K562 (cell line): ENCODE measurements around the gene KRT75. TPM values are rescaled to one million over a fixed set of nuclear protein-coding genes. Genes with fewer than 3 reads are reported as not detected.

Source experiments
- ATAC-seq: fragments of 200-7000 bp; cut with Tn5 transposase; 3 replicates; pipeline ENCODE4 v1.9.1; 2020; ENCODE audit warnings: moderate library complexity
- BruUV-seq: library from RNA; stranded (reverse); fragments of 400-500 nt; replicated peaks from 2 replicates; lab custom pipeline; 2021; lab: Mats Ljungman, UMichigan
- CTCF ChIA-PET: fragments of 300-600 bp; formaldehyde crosslinking; extraction: SDS; loops from one replicate; lab custom pipeline; 2021; ENCODE audit warnings: low intra/inter-chr PET ratio; lab: Yijun Ruan, JAX
- POLR2A ChIA-PET: fragments of 300-600, 350-650 bp; sonication (Branson Sonifier 250); formaldehyde crosslinking; extraction: SDS; loops from one replicate; lab custom pipeline; 2021; ENCODE audit warnings: antibody characterized with exemption, inconsistent platforms; lab: Yijun Ruan, JAX
- DNase-seq, 4 experiments: peaks; one replicate each; pipeline versions ENCODE4 v3.0.0 to v3.0.0-alpha.2; 2011 to 2018; ENCODE audit warnings: low spot score in 3 of 4, mixed read lengths in 3 of 4; ENCODE audit errors: extremely low read depth in 1 of 4
- FAIRE-seq: peaks from 2 replicates; lab custom pipeline; 2011; peaks lifted over from hg19 to GRCh38; lab: Jason Lieb, UNC
- H2AFZ ChIP-seq: 2 replicates; pipeline ENCODE4 v1.6.0; 2011; ENCODE audit warnings: low read depth, low read length, control low read depth, inconsistent platforms
- H3K27ac ChIP-seq: fragments of 200-600 bp; 3 replicates; pipeline ENCODE4 v1.8.0; 2011; ENCODE audit warnings: low read depth, mild to moderate bottlenecking, control low read depth, inconsistent platforms, low read length, moderate library complexity, mixed read lengths; ENCODE audit errors: extremely low read depth
- H3K27me3 ChIP-seq, 2 experiments: fragments of 300-600 bp in 1 of 2; 2 replicates in 1 of 2; 3 replicates in 1 of 2; pipeline versions ENCODE4 v1.6.0 to v1.8.0; 2011; ENCODE audit warnings: inconsistent platforms in 2 of 2, low read length in 2 of 2, mild to moderate bottlenecking in 1 of 2, mixed read lengths in 1 of 2, moderate library complexity in 1 of 2; ENCODE audit not compliant: control insufficient read depth in 2 of 2, insufficient read depth in 2 of 2
- H3K36me3 ChIP-seq: fragments of 300-600 bp; 3 replicates; pipeline ENCODE4 v1.8.0; 2011; ENCODE audit warnings: mild to moderate bottlenecking, low read length, inconsistent platforms; ENCODE audit not compliant: control insufficient read depth, insufficient read depth
- H3K4me1 ChIP-seq, 2 experiments: fragments of 200-600 bp in 1 of 2; replicated peaks in 1 of 2; 2 replicates in 1 of 2; 3 replicates in 1 of 2; pipeline versions ENCODE4 v1.5.1 to v1.8.0; 2011; ENCODE audit warnings: inconsistent platforms in 2 of 2, low read length in 2 of 2, mild to moderate bottlenecking in 1 of 2, mixed read lengths in 1 of 2, moderate library complexity in 1 of 2; ENCODE audit not compliant: control insufficient read depth in 2 of 2, insufficient read depth in 2 of 2
- H3K4me2 ChIP-seq: 2 replicates; pipeline ENCODE4 v1.6.1; 2011; ENCODE audit warnings: low read length, control low read depth, inconsistent platforms, mixed read lengths; ENCODE audit not compliant: insufficient read depth
- H3K4me3 ChIP-seq: fragments of 200-600 bp; sonication (generic), shearing (Covaris generic); 2 replicates; pipeline ENCODE4 v1.5.1; 2016; ENCODE audit warnings: control low read depth, inconsistent platforms
- H3K79me2 ChIP-seq: fragments of 200-600 bp; 3 replicates; pipeline ENCODE4 v1.8.0; 2011; ENCODE audit warnings: low read length, inconsistent platforms; ENCODE audit not compliant: control insufficient read depth, insufficient read depth
- H3K9ac ChIP-seq, 2 experiments: 2 replicates each; pipeline versions ENCODE4 v1.6.0 to v1.6.1; 2011; ENCODE audit warnings: low read depth in 2 of 2, low read length in 2 of 2, control low read depth in 1 of 2, inconsistent platforms in 1 of 2, mild to moderate bottlenecking in 1 of 2, mixed read lengths in 1 of 2; ENCODE audit not compliant: insufficient read depth in 1 of 2
- H3K9me1 ChIP-seq: one replicate; pipeline ENCODE4 v1.6.0; 2011; ENCODE audit warnings: inconsistent platforms, mild to moderate bottlenecking, low read length, moderate library complexity; ENCODE audit not compliant: control insufficient read depth, insufficient read depth
- H3K9me3 ChIP-seq: replicated peaks from 2 replicates; pipeline ENCODE4 v1.5.1; 2011; ENCODE audit warnings: low read depth, low read length, inconsistent platforms; ENCODE audit not compliant: control insufficient read depth, insufficient read depth
- H4K20me1 ChIP-seq: replicated peaks from 2 replicates; pipeline ENCODE4 v1.6.1; 2011; ENCODE audit warnings: low read length, inconsistent platforms, mixed read lengths; ENCODE audit not compliant: control insufficient read depth, insufficient read depth
- ADNP ChIP-seq: fragments of 200-800 bp; sonication (Bioruptor generic); IDR thresholded peaks from 2 replicates; pipeline ENCODE4 v1.6.1; 2016; ENCODE audit warnings: missing genetic modification characterization, missing compliant biosample characterization
- CAMTA2 ChIP-seq: fragments of 250-450 bp; sonication (Bioruptor Pico); conservative IDR thresholded peaks from 2 replicates; pipeline ENCODE4 v1.5.1; 2022
- E4F1 ChIP-seq: fragments of 250-450 bp; sonication (Bioruptor Pico); IDR thresholded peaks from 2 replicates; pipeline ENCODE4 v1.5.0; 2021; ENCODE audit warnings: mild to moderate bottlenecking, borderline replicate concordance
- L3MBTL2 ChIP-seq: fragments of 450-650 bp; IDR thresholded peaks from 2 replicates; pipeline ENCODE4 v1.6.1; 2016; ENCODE audit warnings: mild to moderate bottlenecking, moderate library complexity
- MTA3 ChIP-seq: fragments of 450-650 bp; formaldehyde crosslinking; IDR thresholded peaks from 2 replicates; pipeline ENCODE4 v1.6.1; 2017; ENCODE audit warnings: mild to moderate bottlenecking, borderline replicate concordance
- NR4A1 ChIP-seq, 2 experiments: fragments of 250-450 bp in 1 of 2; fragments of 450-650 bp in 1 of 2; sonication (Bioruptor Pico) in 1 of 2; IDR thresholded peaks; 2 replicates each; pipeline versions ENCODE4 v1.4.0 to v1.6.1; 2016 to 2020; ENCODE audit warnings: mild to moderate bottlenecking in 2 of 2, missing compliant biosample characterization in 1 of 2, missing genetic modification characterization in 1 of 2, moderate library complexity in 1 of 2
- RUNX1 ChIP-seq: sonication (generic); IDR thresholded peaks from 2 replicates; pipeline ENCODE4 v1.6.1; 2016; ENCODE audit warnings: antibody characterized with exemption, low read depth
- SNRNP70 ChIP-seq: fragments of 200-400 bp; formaldehyde crosslinking; optimal IDR thresholded peaks from 2 replicates; pipeline ENCODE3; 2017; ENCODE audit warnings: low read depth, low read length
- ZNF124 ChIP-seq: sonication (generic); formaldehyde crosslinking; IDR thresholded peaks from 2 replicates; pipeline ENCODE4 v1.8.1; 2022; ENCODE audit warnings: missing genetic modification reagents
- ZNF695 ChIP-seq: fragments of 450-650 bp; formaldehyde crosslinking; IDR thresholded peaks from 2 replicates; pipeline ENCODE4 v1.4.0; 2020; ENCODE audit warnings: mild to moderate bottlenecking, moderate library complexity
- ZNF778 ChIP-seq: fragments of 450-650 bp; formaldehyde crosslinking; IDR thresholded peaks from 2 replicates; pipeline ENCODE4 v1.4.0; 2020; ENCODE audit warnings: mild to moderate bottlenecking, moderate library complexity
- WGBS: fragments of 100-300 bp; shearing (Covaris generic); methylation state at CpG from one replicate; pipeline ENCODE4 v1.1.6; 2016; ENCODE audit warnings: low coverage, mixed read lengths; ENCODE audit not compliant: insufficient coverage; ENCODE audit errors: missing lambda C conversion rate; 5-methylcytosine and 5-hydroxymethylcytosine counted together
- in situ Hi-C: fragments of 300-500 bp; cut with MboI; formaldehyde crosslinking; loops from 4 replicates; pipeline ENCODE4 v1.15.0; 2018; ENCODE audit warnings: inconsistent platforms, mixed read lengths
- intact Hi-C: fragments of 100-400 bp; cut with micrococcal nuclease; formaldehyde crosslinking; loops from 2 replicates; pipeline ENCODE4 v1.14.2; 2022
- polyA plus RNA-seq, 8 experiments: library from polyadenylated mRNA; depleted of rRNA in 4 of 8; stranded (reverse) in 5 of 8; unstranded in 3 of 8; fragments of >200 nt; fragmentation: Nextera tagmentation in 2 of 8; fragmentation: Illumina TruSeq in 1 of 8; extraction: Ambion mirVana in 2 of 8; extraction: Trizol in 1 of 8; gene quantifications; 2 replicates each; pipeline versions ENCODE4 v1.2.1 to v1.2.3, GENCODE V29; 2011 to 2014; ENCODE audit warnings: inconsistent platforms in 1 of 8, missing spikeins in 1 of 8
- total RNA-seq, 7 experiments: library from RNA; depleted of rRNA in 6 of 7; stranded (reverse); fragments of >200 nt in 6 of 7; fragmentation: Illumina TruSeq in 2 of 7; extraction: Trizol in 2 of 7; gene quantifications; 2 replicates each; pipeline versions ENCODE4 v1.2.1 to v1.2.3, GENCODE V29; 2011 to 2021; ENCODE audit warnings: low replicate concordance in 1 of 7
- TF ChIP-seq, protein P1 (sequence below), 2 experiments: fragments of 450-650 bp in 1 of 2; sonication (generic) in 1 of 2; formaldehyde crosslinking in 1 of 2; IDR thresholded peaks; 2 replicates each; pipeline versions ENCODE4 v1.7.1 to v1.9.0; 2016 to 2022; ENCODE audit warnings: inconsistent platforms in 1 of 2, mild to moderate bottlenecking in 1 of 2, missing genetic modification reagents in 1 of 2

KRT75 gene
- total and polyA plus RNA-seq, 9 of the 15 experiments (the other 6 are each of a cell fraction or from before 2014, with no cell fraction given) = not detected

DNA sequence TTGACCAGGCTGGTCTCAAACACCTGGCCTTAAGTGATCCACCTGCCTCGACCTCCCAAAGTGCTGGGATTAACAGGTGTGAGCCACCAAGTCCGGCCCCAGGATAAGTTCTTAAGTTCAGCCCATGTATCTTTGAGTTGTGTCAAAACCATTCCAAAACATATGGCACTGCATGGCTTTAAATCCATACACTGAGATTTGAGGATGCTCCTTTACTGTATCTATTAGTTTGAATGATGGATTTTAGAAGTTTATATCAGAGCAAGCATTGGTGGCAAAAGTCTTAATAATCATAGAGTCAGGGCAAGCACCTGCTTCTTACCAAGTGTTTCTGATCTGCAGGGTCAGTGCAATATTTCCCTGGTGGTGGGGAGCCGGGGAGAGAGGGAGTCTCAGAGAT, 11.7 kb upstream of the KRT75 start:
- ChIA-PET CTCF (no interaction called here), POLR2A (interaction anchor here (0.7 kb wide), 1 partner anchor 252 kb away, joined by 3 read pairs; no protein-coding TSS in a partner anchor)
- no peaks in the 10 kb centered on the region for H3K9me1 ChIP-seq
- intact Hi-C loops = no loop called here
- no TSS peak for BruUV-seq
- FAIRE-seq (no peak), DNase-seq (no peak), ATAC-seq (no peak)
- no peaks in the 10 kb centered on the region for H3K79me2 ChIP-seq
- no peak overlapping the region for H3K4me3 ChIP-seq
- no peak overlapping the region for H3K4me2 ChIP-seq
- H2AFZ ChIP-seq = no peak overlapping the region
- no peaks in the 10 kb centered on the region for H3K36me3 ChIP-seq
- 0% methylated on average over 3 of the region's 3 CpGs for WGBS
- in situ Hi-C loops = no loop called here
- H3K4me1 ChIP-seq = no peaks in the 10 kb centered on the region
- H3K9me3 ChIP-seq = no peaks in the 10 kb centered on the region
- no peak overlapping the region for H3K27ac ChIP-seq
- no peak overlapping the region for H3K9ac ChIP-seq
- no peaks in the 10 kb centered on the region; the same call in 1 of the 2 replicates for H4K20me1 ChIP-seq
- H3K27me3 ChIP-seq = peaks cover 2 to 39% of the 10 kb centered on the region in 2 experiments; a peak in 3 of 5 replicates
- TF ChIP-seq SNRNP70 = no peak
- TF ChIP-seq NR4A1 (CRISPR knock-in tag; IDR thresholded peaks at IDR 0.05) = no peak
- no peak for TF ChIP-seq NR4A1 (tag; IDR thresholded peaks at IDR 0.05)
- TF ChIP-seq ZNF778 = no peak
- TF ChIP-seq L3MBTL2 = no peak
- TF ChIP-seq E4F1 (CRISPR knock-in tag) = no peak
- no peak for TF ChIP-seq RUNX1
- TF ChIP-seq, protein P1, sequence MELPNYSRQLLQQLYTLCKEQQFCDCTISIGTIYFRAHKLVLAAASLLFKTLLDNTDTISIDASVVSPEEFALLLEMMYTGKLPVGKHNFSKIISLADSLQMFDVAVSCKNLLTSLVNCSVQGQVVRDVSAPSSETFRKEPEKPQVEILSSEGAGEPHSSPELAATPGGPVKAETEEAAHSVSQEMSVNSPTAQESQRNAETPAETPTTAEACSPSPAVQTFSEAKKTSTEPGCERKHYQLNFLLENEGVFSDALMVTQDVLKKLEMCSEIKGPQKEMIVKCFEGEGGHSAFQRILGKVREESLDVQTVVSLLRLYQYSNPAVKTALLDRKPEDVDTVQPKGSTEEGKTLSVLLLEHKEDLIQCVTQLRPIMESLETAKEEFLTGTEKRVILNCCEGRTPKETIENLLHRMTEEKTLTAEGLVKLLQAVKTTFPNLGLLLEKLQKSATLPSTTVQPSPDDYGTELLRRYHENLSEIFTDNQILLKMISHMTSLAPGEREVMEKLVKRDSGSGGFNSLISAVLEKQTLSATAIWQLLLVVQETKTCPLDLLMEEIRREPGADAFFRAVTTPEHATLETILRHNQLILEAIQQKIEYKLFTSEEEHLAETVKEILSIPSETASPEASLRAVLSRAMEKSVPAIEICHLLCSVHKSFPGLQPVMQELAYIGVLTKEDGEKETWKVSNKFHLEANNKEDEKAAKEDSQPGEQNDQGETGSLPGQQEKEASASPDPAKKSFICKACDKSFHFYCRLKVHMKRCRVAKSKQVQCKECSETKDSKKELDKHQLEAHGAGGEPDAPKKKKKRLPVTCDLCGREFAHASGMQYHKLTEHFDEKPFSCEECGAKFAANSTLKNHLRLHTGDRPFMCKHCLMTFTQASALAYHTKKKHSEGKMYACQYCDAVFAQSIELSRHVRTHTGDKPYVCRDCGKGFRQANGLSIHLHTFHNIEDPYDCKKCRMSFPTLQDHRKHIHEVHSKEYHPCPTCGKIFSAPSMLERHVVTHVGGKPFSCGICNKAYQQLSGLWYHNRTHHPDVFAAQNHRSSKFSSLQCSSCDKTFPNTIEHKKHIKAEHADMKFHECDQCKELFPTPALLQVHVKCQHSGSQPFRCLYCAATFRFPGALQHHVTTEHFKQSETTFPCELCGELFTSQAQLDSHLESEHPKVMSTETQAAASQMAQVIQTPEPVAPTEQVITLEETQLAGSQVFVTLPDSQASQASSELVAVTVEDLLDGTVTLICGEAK (IDR thresholded peaks at IDR 0.05) = no peak
- TF ChIP-seq, protein P1 (CRISPR knock-in tag; IDR thresholded peaks at IDR 0.05) = no peak
- no peak for TF ChIP-seq ZNF695 (CRISPR knock-in tag)
- no peak for TF ChIP-seq CAMTA2 (CRISPR knock-in tag)
- no peak for TF ChIP-seq ADNP
- TF ChIP-seq ZNF124 (CRISPR knock-in tag) = no peak
- no peak for TF ChIP-seq MTA3
